HG03460 (cell line): ENCODE measurements around the gene IFNG-AS1.

Experiments used
- ATAC-seq: cut with Tn5 transposase; IDR thresholded peaks from one replicate; pipeline ENCODE4 v1.9.1; 2021; ENCODE audit not compliant: unreplicated experiment

Gene IFNG-AS1

GRCh38 chr12:67989184-67989920 lies at the start of gene IFNG-AS1:
Gene IFNG-AS1 (plus strand): TSS chr12:67989447.
- peak; percentile 35 for ATAC-seq

GRCh38 chr12:67939611-67940010 lies 49.6 kb upstream of the IFNG-AS1 start:
- ATAC-seq = no peak

GRCh38 chr12:67940780-67941243 lies 48.4 kb upstream of the IFNG-AS1 start:
- no peak for ATAC-seq

- ATAC-seq = no peak
These were observed 46.5 kb upstream of the IFNG-AS1 start for GRCh38 chr12:67942724-67943123.

GRCh38 chr12:67943141-67943892 lies 45.9 kb upstream of the IFNG-AS1 start:
- no peak for ATAC-seq

- no peak for ATAC-seq
These were observed 45.2 kb upstream of the IFNG-AS1 start for GRCh38 chr12:67944093-67944492.

GRCh38 chr12:67952787-67953186 lies 36.5 kb upstream of the IFNG-AS1 start:
- ATAC-seq = no peak

GRCh38 chr12:67957383-67957782 lies 31.9 kb upstream of the IFNG-AS1 start:
- no peak for ATAC-seq

- ATAC-seq = no peak
These were observed 31.1 kb upstream of the IFNG-AS1 start for GRCh38 chr12:67958187-67958586.

- no peak for ATAC-seq
These were observed 24.8 kb upstream of the IFNG-AS1 start for GRCh38 chr12:67964456-67964855.

- ATAC-seq = no peak
These were observed 22.7 kb upstream of the IFNG-AS1 start for GRCh38 chr12:67966560-67966959.

GRCh38 chr12:67968321-67968720 lies 20.9 kb upstream of the IFNG-AS1 start:
- no peak for ATAC-seq

GRCh38 chr12:67968725-67969124 lies 20.5 kb upstream of the IFNG-AS1 start:
- no peak for ATAC-seq

GRCh38 chr12:67969134-67969802 lies 20.0 kb upstream of the IFNG-AS1 start:
- ATAC-seq = no peak

GRCh38 chr12:67977668-67978067 lies 11.6 kb upstream of the IFNG-AS1 start:
- no peak for ATAC-seq

- ATAC-seq = no peak
These were observed 8.9 kb upstream of the IFNG-AS1 start for GRCh38 chr12:67980391-67980790.

GRCh38 chr12:67981287-67982162 lies 7.7 kb upstream of the IFNG-AS1 start:
- ATAC-seq = no peak

- ATAC-seq = no peak
These were observed 7.1 kb upstream of the IFNG-AS1 start for GRCh38 chr12:67982164-67982563.

GRCh38 chr12:67986632-67987031 lies 2.6 kb upstream of the IFNG-AS1 start:
- ATAC-seq = no peak

- peak; percentile 72 for ATAC-seq
These were observed 636 bp upstream of the IFNG-AS1 start for GRCh38 chr12:67988601-67989021.

GRCh38 chr12:67991158-67991557 lies 1.9 kb downstream of the IFNG-AS1 start:
- peak; percentile 62 for ATAC-seq
